HG02798 (cell line): ENCODE results near the gene AKT2.

Experiments
- ATAC-seq: cut with Tn5 transposase; IDR thresholded peaks from one replicate; pipeline ENCODE4 v1.9.1; 2021; ENCODE audit warnings: mild to moderate bottlenecking; ENCODE audit not compliant: unreplicated experiment, poor library complexity

Gene AKT2

DNA sequence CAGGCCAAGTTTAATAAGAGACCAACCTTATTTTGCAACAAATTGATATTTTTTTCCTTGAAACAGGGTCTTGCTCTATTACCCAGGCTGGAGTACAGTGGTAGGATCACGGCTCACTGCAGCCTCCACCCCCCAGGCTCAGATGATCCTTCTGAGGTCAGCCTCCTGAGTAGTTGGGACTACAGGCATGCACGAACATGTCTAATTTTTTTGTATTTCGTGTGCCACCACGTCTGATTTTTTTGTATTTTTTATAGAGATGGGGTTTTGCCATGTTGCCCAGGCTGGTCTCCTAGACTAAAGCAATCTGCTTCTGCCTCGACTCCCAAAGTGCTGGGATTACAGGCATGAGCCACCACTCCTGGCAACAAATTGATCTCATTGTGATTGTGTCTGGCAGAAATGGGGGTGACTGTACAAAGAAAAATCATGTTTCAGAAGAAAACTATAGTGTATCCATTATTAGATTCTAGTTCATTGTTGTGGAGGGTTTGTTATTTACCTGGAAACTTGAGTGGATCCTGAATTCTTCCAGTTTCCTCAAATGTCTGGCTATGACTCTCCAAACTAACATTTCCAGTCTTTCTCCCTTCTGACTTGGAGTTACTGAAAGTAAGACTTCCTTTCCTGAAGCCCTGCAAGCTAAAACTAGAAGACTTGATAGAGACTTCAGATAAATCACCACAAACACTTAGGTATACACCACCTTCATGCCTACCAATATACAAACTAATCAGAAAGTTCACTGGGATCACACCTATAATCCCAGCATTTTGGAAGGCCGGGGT lies 17.3 kb upstream of the AKT2 start:
- no peak for ATAC-seq

DNA sequence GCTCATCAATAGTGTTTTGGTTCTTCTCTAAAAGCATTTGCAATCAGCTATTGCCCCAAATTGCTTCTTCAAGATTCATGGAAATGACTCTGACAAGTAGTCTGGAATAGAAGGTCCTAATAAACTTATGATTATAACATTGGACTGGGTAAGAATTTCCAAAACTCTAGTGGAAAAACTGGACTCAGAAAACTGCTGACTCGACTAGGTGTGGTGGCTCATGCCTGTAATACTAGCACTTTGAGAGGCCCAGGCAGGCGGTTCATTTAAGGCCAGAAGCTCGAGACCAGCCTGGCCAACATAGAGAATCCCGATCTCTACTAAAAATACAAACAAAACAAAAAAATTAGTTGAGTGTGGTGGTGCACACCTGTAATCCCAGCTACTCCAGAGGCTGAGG lies 15.5 kb upstream of the AKT2 start:
- ATAC-seq: no peak

DNA sequence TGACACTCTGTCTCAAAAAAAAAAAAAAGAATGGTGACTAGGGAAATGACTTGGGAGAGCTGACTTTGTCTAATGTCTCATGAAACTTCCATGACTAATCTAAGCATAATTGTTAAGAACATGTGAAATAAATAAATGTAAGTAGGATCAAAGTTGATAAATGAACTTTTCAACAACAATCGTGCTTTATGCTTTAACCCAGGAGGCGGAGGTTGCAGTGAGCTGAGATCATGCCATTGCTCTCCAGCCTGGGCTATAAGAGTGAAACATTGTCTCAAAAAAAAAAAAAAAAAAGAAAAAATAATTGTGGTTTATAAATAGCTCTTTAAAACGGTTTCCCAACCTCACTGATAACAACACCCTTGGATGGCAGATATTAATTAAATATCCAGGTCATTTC lies 12.9 kb upstream of the AKT2 start:
- ATAC-seq: no peak

DNA sequence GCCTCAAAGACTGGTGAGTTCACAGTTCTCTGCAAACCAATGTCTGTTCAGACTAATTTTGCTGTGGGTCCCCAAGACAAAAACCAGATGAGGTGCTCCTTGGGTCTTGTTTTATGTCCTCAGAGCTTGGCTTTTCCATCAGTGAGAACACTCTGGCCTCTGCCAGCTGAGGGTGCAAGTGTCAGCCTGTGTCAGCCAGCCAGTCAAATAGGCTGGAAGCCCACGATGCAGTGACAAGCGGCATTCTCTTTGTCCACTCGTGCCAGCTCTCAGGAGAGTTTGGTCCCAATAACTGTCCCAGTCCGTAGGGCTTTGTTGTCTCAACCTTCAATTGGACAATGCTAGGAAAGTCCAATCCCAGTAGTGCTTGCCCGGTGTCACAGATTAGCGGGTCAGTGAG lies 9.4 kb upstream of the AKT2 start:
- no peak for ATAC-seq

DNA sequence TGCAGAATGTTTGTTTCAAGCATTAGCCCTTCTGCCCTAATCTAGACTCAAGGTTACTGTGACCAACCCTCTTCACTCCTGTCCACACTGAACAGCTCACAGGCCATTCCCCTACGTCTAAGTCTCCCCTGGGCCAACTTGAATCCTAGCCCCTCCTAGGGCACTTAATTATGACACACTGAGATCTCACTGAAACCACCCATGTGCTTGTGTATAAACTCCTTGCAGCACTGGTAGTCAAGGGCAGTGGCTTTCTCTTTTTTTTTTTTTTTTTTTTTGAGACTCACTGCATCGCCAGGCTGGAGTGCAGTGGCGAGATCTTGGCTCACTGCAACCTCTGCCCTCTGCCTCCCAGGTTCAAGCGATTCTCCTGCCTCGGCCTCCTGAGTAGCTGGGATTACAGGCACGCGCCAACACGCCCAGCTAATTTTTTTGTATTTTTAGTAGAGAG lies 1.9 kb upstream of the AKT2 start:
- ATAC-seq: no peak

DNA sequence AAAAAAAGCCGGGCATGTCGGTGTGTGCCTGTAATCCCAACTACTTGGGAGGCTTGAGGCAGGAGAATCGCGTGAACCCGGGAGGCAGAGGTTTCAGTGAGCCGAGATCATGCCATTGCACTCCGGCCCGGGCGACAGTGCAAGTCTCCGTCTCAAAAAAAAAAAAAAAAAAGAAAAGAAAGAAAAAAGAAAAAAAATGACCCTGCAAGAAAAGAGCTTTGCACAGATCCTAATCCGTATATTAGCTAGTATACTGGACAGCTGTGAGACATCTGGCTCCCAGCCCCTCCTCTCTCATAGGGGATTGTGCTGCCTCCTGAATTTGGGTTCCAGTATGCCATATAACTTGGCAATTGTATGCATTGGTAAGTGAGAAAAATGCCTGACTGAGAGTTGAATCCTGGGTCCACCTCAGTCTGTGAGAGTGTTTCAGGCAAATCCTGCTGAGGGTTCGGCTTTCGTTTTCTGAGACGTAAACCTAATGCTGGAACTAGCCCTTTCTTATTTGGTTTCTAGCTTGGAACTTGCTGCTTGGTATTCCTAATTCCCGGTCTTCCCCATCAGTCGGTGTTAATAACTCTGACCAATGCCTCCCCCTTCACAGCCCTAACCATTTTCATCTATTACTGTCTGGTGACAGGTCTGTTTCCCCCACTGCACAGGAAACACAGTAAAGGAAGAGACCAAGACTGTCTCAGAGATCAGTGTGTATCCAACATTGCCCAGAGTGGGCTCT lies 1.3 kb upstream of the AKT2 start:
- ATAC-seq: no peak

DNA sequence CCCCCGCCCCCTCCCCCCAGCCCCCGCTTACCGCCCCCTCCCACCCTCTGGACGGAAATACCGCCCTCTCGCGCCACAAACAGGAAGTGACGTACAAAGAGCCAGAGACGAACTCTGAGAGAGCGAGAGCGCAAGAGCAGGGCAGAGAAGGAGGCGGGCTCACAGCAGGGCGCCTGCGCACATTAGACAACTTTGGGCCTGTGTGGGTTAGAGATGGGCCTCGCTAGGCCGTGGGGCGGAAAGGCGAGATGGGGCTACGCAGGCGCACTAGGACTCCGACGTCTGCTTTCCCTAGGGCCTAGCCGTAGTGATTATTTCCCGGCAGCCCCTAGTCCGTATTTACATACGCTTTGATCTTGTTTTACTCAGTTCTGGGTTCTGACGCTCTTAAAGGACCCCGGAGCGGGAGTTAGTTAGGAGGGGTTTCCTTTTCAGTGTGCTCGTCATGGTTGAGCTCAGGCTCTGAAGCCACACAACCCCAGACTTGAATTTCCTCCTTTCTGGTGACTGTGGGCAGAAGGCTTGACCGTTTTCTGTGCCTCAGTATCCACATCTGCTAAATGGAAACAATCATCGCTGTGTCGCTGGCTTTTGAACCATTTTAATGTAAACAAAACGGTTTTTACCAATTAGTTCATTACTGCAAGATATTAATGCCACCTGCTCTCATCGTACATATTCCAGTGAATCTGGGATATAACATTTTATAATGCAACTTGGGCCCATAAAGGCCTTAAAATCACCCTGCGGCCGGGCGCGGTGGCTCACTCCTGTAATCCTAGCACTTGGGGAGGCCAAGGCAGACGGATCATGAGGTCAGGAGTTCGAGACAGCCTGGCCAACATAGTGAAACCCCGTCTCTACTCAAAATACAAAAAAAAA lies 449 bp upstream of the AKT2 start:
- peak; percentile 88 for ATAC-seq

DNA sequence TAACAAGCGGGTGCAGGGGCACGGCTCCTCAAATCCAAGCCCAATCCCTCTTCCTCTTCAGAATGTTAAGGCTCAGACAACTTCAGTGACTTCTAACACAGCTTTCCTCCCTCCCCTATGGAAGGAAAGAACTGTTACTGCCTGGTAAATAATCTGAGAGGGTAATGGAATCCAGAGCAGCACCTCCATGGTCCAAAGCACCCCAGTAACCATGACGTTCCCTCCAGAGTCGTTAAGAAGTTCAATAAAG lies 969 bp downstream of the AKT2 start:
- ATAC-seq: no peak

DNA sequence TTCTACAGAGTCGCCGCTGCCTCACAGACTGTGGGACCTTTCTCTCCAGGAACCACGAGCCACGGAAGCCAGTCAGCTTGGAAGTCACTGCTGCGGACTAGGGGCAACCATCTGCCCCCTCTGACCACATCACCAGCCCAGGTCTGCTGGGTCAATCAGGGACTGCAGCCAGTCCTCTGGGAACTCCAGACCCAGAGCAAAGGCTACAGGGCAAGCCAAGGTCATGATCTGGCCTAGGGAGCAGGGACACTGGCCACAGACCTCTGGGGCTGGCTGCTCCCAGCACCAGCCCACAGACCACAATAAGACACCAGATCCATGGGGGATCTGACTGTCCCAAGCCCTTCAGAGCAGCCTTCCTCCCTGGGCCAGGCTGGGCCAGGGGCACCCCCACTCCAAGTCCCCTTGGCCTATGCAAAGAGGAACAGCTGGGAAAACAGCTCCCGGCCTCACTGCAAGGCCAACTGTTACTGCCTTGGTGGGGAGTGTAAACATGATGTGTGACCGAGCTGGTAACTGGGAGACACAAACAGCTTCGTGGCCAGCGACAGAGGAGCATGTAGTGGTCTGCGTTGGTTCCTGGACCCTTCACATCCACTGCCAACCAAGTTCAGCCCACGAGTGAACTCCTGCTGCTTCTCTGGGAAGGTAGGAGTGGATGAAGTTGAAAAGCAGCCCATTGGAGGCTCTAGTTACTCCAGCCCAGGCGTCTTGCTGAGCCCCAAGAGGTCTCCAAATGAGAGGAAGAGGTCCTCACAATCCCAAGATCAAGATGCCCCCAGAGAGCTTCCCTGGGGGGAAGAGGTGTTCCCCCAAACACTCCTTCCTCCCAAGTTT lies 1.5 kb downstream of the AKT2 start:
- no peak for ATAC-seq

DNA sequence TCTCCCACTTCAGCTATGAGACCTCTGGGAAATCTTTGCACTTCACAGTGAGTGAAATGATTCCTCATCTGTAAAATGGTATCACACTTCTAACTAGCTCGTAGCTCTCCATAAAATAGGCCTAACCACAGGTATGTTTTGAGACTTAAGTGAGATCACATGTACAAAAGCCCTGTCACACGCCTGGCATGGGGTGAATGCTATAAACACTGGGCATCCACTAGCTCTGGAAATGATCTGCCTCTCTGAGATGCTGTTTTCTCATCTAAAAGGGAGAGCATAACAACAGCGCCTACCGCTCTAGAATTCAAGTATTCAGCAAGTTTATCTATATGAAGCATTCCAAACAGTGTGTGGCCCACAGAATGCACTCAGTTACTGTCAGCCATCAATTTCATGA lies 2.2 kb downstream of the AKT2 start:
- ATAC-seq: no peak

DNA sequence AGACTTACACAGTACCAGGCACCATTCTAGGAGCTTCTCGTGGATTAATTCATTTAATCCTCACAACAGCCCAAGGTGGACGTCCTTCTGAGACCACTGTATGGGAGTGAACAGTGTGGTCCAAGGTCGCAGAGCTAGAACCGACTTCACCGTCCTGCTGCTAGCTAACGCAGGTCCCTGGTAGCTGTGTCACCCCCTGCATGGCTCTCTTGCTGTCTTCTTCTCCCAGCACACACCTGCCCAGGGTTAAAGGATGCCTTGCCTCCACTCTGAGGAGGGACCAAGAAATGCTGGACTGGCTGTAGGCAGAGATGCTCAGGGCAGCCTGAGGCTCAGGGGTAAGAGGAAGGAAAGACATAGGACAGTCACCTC lies 3.0 kb downstream of the AKT2 start:
- no peak for ATAC-seq

DNA sequence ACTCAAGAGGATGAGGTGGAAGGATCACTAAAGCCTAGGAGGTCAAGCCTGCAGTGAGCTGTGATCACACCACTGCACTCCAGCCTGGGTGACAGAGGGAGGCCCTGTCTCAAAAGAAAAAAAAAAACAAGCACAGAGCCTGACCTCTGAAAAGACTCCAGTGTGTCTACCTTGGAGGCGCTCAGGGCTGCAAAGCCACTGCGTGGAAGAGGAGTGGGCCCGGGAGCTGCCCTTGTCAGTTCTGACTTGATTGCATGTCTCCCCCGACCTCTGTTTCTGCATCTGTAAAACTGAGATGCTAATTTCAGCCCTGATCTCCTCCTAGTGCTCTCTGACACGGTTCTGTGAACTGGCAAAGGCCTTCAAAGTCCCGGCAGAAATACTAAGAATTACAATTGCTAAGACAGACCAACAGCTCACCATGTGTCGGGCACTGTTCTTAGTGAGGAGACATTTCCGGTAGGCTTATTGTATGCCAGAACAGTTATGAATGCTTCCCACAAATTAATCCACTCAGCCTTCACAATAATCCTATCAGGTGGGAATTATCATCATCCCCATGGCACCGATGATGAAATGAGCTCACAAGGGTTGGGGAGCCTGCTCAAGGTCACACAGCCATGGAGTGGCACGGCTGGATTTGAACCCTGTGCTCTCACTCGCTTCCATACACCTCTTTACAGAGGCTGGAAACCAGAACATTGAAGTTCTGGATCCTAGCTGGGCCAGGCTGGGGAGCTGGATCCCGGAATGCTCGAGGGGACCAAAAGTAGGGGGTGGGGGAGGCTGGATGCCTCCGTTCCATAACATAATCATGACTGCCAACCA lies 3.5 kb downstream of the AKT2 start:
- ATAC-seq: no peak

DNA sequence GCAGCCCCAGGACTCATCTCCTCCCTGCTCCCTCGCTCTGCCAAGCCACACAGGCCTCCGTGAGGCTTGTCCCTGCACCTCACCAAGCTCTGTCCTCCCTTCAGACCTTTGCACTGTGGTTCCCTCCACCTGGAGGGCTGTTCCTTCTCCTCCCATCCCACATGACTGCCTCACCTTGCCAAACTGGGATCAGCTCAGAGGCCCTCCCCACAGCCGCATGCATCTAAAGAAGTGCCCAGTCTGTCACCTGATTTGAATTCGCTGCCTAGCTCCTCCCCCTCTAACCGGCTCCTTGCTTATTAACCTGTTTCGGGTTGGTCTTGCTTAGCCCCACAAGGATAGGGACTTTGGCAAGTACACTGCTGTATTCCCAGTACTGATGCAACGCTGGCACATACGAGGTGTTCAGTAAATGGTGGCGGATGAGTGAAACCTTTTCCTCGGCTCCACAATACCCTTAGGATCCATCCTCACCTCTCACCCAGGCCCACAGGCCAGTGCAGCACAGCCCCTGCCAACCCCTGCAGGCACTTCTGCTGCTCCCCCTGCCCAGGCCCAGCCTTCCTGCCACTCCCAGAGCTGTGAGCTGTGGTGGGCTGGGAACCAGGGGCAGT lies 4.4 kb downstream of the AKT2 start:
- no peak for ATAC-seq

DNA sequence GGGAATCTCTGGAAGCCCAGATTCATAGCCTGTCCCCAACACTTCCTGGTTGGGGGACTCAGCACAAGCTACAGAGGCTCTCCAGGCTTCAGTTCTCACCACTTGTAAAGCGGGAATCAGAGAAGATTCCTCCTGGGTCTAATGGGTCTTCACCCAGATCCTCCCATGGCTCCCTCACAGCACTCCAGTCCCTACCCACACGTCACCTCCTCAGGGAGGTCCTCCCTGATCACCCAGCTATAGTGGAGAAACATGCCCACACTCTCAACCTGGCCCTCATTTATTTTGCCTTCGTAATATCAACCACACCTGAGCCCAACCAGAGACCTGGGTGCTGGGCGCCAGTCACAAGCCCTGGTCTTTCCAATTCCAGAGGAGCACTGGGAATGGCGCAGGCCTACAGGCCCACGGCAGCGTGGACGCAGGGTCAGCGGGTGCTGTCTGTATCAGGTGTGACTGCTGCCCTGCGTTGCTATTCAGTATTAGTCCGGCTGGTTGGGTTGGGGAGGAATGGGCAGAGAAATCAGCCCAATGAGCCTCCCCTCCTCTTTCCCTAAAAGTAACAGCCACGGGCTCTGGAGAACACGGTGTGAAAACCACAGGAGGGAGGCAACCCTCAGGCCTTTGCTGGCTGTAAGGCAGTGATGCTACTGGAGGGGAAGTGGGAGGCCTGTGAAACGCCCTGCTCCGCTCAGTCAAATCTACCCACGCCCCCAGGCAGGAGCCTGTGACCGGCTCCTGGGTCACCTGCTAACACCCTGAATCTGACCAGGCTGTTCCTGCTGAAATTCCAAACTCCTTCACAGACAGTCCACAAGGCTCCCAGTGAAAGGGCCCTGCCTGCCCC lies 5.2 kb downstream of the AKT2 start:
- ATAC-seq: peak; percentile 23

DNA sequence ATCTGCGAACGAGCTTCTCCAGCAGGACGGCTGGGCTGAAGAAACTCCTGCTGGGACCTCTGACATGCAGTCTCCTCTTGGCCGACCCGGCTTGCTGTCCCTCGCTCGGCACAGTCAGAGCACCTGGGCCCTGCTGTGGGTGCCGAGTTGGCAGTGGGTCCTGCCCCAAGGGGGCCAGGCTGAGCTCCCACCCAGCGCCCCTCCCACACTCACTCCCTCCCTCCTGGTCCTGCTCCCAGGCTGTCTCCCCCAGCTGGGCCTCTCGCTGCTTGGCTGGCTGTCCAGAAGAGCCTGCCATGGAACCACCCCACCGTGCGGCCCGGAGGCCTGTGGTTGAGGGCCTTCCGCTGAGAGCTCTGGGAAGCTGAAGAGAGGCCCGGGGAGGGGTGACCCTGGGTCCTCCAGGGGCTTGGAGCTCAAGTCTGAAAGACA lies 6.0 kb downstream of the AKT2 start:
- ATAC-seq: no peak

DNA sequence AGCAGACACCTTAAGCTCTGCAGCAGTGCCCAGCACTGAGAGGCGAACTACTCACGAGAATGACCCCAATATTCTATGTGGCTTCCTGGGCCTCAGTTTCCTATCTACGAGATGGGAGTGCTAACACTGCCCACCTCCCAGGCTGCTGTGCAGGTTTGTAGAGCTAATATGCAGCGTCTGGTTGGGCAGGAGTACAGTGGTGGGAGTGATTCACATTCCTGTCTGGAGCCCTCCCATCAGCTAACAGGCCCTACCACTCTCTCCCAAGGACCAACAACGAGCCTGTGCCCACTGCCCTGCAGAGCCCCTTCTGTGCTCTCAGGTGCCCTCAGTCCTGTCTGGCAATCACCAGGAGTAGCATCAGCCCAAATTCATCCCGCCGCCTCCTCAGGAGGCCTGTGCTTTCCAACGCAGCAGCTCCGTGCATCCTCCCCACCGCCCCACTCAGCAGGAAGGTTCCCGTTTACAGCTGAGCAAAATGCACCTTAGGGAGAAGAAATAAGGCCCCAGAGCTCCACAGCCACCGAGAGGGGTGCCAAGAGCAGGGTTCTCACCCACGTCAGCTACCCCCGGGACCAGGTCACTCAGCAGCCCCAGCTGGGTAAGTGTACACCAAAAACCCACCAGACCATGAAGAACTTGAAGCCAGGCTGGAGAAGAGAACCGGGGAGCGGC lies 6.6 kb downstream of the AKT2 start:
- ATAC-seq: no peak

DNA sequence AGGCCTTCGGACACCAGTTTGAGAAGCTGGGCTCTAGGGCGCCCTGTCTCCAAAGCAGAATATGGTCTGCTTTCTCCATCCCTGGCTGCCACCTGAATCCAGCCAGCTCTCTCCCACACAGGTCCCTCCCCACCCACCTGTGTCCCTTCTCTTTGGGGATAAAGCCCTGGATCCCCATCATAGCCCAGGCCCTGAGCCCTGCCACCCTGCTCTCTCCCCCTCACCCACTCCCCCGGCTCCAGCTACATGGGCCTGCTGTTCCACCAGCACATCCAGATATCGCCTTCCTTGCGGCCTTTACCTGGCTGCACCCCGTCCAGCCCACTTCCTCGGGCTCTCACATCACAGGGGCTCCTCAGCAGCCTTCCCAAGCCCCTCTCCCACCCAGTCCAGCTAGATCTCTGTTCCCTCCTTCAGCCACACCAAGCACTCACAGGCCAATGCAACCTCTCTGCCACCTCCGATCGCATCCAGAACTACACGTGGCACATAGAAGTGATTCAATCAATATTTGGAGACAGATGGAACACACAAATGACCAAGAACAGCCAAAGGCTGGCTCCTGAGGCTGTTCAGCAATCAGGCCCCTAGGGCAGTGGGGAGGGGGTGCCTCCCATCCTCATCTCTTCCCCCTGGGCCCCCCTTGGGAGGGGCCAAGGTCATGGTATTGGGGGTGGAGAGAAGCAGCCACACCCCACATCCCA lies 7.6 kb downstream of the AKT2 start:
- ATAC-seq: no peak
